Mesenteric fat pad (tissue), 1 donor: ENCODE measurements around the gene NKAIN1. TPM values are rescaled to one million over a fixed set of nuclear protein-coding genes. Genes with fewer than 3 reads are reported as not detected.
"Not testable (repeated sequence)": the region's sequence is repeated elsewhere in the genome, so short reads cannot be mapped to it uniquely, and the experiment has no call there.

Source experiments
- DNase-seq: peaks from one replicate; pipeline ENCODE4 v3.0.0-alpha.2; 2020; ENCODE audit warnings: low spot score
- total RNA-seq: library from RNA; stranded (reverse); fragmentation: NEBNext Ultra II Directional; extraction: Animal tissue kit (Norgen Biotek cat#: 25700); gene quantifications from one replicate; pipeline ENCODE4 v1.2.1, GENCODE V29; 2021
- donor health status: DM: yes; HTN: yes; CAD: no.

Gene NKAIN1
- total RNA-seq, 1 donor from 2014 or later, result not detected

GRCh38 chr1:31154632-31155215 lies 85.0 kb downstream of the NKAIN1 start:
- peak; percentile 94 for DNase-seq

GRCh38 chr1:31154000-31154631 lies 85.6 kb downstream of the NKAIN1 start:
- no peak for DNase-seq

GRCh38 chr1:31153423-31153822 lies 86.3 kb downstream of the NKAIN1 start:
- no peak for DNase-seq

- no peak for DNase-seq
These were observed 87.4 kb downstream of the NKAIN1 start for GRCh38 chr1:31152181-31152795.

- DNase-seq, result no peak
These were observed 88.3 kb downstream of the NKAIN1 start for GRCh38 chr1:31151402-31151801.

GRCh38 chr1:31148409-31148808 lies 91.3 kb downstream of the NKAIN1 start:
- no peak for DNase-seq

- DNase-seq, result no peak
These were observed 94.0 kb downstream of the NKAIN1 start for GRCh38 chr1:31145648-31146047.

- no peak for DNase-seq
These were observed 95.2 kb downstream of the NKAIN1 start for GRCh38 chr1:31144442-31144841.

GRCh38 chr1:31143455-31143854 lies 96.2 kb downstream of the NKAIN1 start:
- DNase-seq, result no peak

GRCh38 chr1:31142406-31142805 lies 97.3 kb downstream of the NKAIN1 start:
- no peak for DNase-seq

- no peak for DNase-seq
These were observed 99.4 kb downstream of the NKAIN1 start for GRCh38 chr1:31140299-31140698.

- not testable (repeated sequence) for DNase-seq
These were observed 100.7 kb downstream of the NKAIN1 start for GRCh38 chr1:31138797-31139521.

- DNase-seq, result not testable (repeated sequence)
These were observed 101.8 kb downstream of the NKAIN1 start for GRCh38 chr1:31137873-31138272.

- no peak for DNase-seq
These were observed 103.6 kb downstream of the NKAIN1 start for GRCh38 chr1:31135973-31136600.

GRCh38 chr1:31133368-31133767 lies 106.3 kb downstream of the NKAIN1 start:
- no peak for DNase-seq

Other genes starting within 250 kb of the NKAIN1 start
- 114 TPM for gene PUM1, start 174.2 kb downstream of the NKAIN1 start, total RNA-seq
- gene SNRNP40, start 56.9 kb upstream of the NKAIN1 start, total RNA-seq, result 37.6 TPM
- 20.5 TPM for gene ZCCHC17, start 57.1 kb upstream of the NKAIN1 start, total RNA-seq
- gene FABP3, start 133.2 kb upstream of the NKAIN1 start, total RNA-seq, result 9.1 TPM
- gene SERINC2, start 173.3 kb upstream of the NKAIN1 start, total RNA-seq, result 10.0 TPM